ENCODE results near the gene TNFRSF8. TPM values are rescaled to one million over a fixed set of nuclear protein-coding genes. Genes with fewer than 3 reads are reported as not detected.
A peak's percentile ranks its signal among the peaks of the same experiment; 100 is the strongest.

The TNFRSF8 gene
- total and polyA plus RNA-seq, 9 of the 15 experiments (the other 6 are each of a cell fraction or from before 2014, with no cell fraction given) = 3.5 to 38.4 (median 17.1) TPM

DNA sequence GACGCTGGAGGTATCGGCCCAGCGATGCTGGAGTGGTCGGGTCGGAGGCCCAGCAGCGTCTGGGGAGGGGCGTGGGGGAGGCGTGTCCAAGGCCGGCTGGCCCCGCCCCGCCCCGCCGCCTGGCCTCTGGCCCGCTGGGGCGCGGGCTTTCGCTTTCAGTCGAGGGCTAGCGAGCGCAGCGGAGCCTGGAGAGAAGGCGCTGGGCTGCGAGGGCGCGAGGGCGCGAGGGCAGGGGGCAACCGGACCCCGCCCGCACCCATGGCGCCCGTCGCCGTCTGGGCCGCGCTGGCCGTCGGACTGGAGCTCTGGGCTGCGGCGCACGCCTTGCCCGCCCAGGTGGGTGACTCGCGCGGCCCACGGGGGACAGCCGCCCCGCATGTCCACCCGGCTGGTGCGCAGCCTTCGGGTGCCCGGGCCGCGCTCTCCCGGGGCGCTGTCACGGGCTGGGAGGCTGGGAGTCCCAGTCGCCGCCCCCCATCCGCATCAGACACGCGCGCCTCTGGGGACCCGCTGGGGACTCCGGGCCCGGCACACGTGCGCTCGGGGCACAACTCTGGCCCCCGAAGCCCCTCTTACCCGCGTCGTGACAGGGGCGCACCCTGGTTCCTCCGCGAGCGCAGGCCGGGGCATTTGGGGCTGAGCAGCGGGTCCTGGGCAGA lies 103.9 kb downstream of the TNFRSF8 start, which contains the start of gene TNFRSF1B (continued):
- TF ChIP-seq ZNF780A (CRISPR knock-in tag; IDR thresholded peaks at IDR 0.05) (no peak), ZBTB17 (CRISPR knock-in tag; IDR thresholded peaks at IDR 0.05) (peak; percentile 52; the same call in 1 of the 2 replicates), PHF8 (IDR thresholded peaks at IDR 0.05; ENCODE audit: borderline replicate concordance, low read length) (peak; percentile 90; the same call in 1 of the 2 replicates), IRF1 (CRISPR knock-in tag; IDR thresholded peaks at IDR 0.05; ENCODE audit: borderline replicate concordance) (no peak), ESRRB (CRISPR knock-in tag; IDR thresholded peaks at IDR 0.05; ENCODE audit: borderline replicate concordance) (no peak), KAT8 (IDR thresholded peaks at IDR 0.05; ENCODE audit: low read depth) (no peak), CUX1 (CRISPR knock-in tag; IDR thresholded peaks at IDR 0.05) (no peak), ZNF589 (CRISPR knock-in tag; IDR thresholded peaks at IDR 0.05; ENCODE audit: low read depth) (0 out of 2 replicates have a peak, but pooled peaks have one; percentile 33), NR2C2 (CRISPR knock-in tag; IDR thresholded peaks at IDR 0.05) (no peak), NR2C2 (tag; IDR thresholded peaks at IDR 0.05) (peak; percentile 55; the same call in 1 of the 2 replicates), RFX1 (IDR thresholded peaks at IDR 0.05) (no peak), CBX3 (IDR thresholded peaks at IDR 0.05; ENCODE audit: borderline replicate concordance in 1 of 2, low read length in 2 of 2) (no peak), PHB (CRISPR knock-in tag; IDR thresholded peaks at IDR 0.05) (no peak), MYC (IDR thresholded peaks at IDR 0.05; ENCODE audit: low read depth, low read length) (peak; percentile 50; the same call in 1 of the 2 replicates), MYC (CRISPR knock-in tag; IDR thresholded peaks at IDR 0.05; ENCODE audit: borderline replicate concordance, low read depth) (no peak), TOE1 (IDR thresholded peaks at IDR 0.05; ENCODE audit: borderline replicate concordance) (no peak), TOE1 (CRISPR knock-in tag; IDR thresholded peaks at IDR 0.05; ENCODE audit: borderline replicate concordance, low read depth) (no peak), ZBTB1 (CRISPR knock-in tag; IDR thresholded peaks at IDR 0.05; ENCODE audit: borderline replicate concordance, low read depth) (peak; percentile 81), WHSC1 (IDR thresholded peaks at IDR 0.05; ENCODE audit: low read length) (no peak), STAG1 (CRISPR knock-in tag; IDR thresholded peaks at IDR 0.05; ENCODE audit: borderline replicate concordance) (peak; percentile 38; the same call in 1 of the 2 replicates), ELF1 (tag; IDR thresholded peaks at IDR 0.05) (no peak)
- TF ChIP-seq, protein P1, sequence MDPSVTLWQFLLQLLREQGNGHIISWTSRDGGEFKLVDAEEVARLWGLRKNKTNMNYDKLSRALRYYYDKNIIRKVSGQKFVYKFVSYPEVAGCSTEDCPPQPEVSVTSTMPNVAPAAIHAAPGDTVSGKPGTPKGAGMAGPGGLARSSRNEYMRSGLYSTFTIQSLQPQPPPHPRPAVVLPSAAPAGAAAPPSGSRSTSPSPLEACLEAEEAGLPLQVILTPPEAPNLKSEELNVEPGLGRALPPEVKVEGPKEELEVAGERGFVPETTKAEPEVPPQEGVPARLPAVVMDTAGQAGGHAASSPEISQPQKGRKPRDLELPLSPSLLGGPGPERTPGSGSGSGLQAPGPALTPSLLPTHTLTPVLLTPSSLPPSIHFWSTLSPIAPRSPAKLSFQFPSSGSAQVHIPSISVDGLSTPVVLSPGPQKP (CRISPR knock-in tag; IDR thresholded peaks at IDR 0.05) = no peak
